Measurements from ENCODE around the gene GDF15.

Gene GDF15

GRCh38 chr19:18428787-18429674 lies 43.1 kb downstream of the GDF15 start:
- in situ Hi-C loops (cut with MboI; ENCODE audit: low sequenced_read_pairs), result no loop called here

GRCh38 chr19:18429717-18430416 lies 43.9 kb downstream of the GDF15 start:
- in situ Hi-C loops (cut with MboI; ENCODE audit: low sequenced_read_pairs), result no loop called here

GRCh38 chr19:18430417-18431144 lies 44.6 kb downstream of the GDF15 start:
- in situ Hi-C loops (cut with MboI; ENCODE audit: low sequenced_read_pairs), result no loop called here

GRCh38 chr19:18431351-18432197 lies 45.6 kb downstream of the GDF15 start:
- in situ Hi-C loops (cut with MboI; ENCODE audit: low sequenced_read_pairs), result no loop called here

GRCh38 chr19:18432275-18433014 lies 46.5 kb downstream of the GDF15 start:
- in situ Hi-C loops (cut with MboI; ENCODE audit: low sequenced_read_pairs), result no loop called here

- in situ Hi-C loops (cut with MboI; ENCODE audit: low sequenced_read_pairs), result no loop called here
Measured at GRCh38 chr19:18433015-18433691, 47.2 kb downstream of the GDF15 start.

- in situ Hi-C loops (cut with MboI; ENCODE audit: low sequenced_read_pairs), result no loop called here
Measured at GRCh38 chr19:18433735-18434398, 47.9 kb downstream of the GDF15 start.

- in situ Hi-C loops (cut with MboI; ENCODE audit: low sequenced_read_pairs), result no loop called here
Measured at GRCh38 chr19:18434411-18435175, 48.6 kb downstream of the GDF15 start.

GRCh38 chr19:18435178-18435841 lies 49.4 kb downstream of the GDF15 start:
- in situ Hi-C loops (cut with MboI; ENCODE audit: low sequenced_read_pairs), result no loop called here

- in situ Hi-C loops (cut with MboI; ENCODE audit: low sequenced_read_pairs), result no loop called here
Measured at GRCh38 chr19:18435842-18436670, 50.1 kb downstream of the GDF15 start.

- in situ Hi-C loops (cut with MboI; ENCODE audit: low sequenced_read_pairs), result no loop called here
Measured at GRCh38 chr19:18436671-18437490, 50.9 kb downstream of the GDF15 start.

- in situ Hi-C loops (cut with MboI; ENCODE audit: low sequenced_read_pairs), result no loop called here
Measured at GRCh38 chr19:18437491-18438330, 51.8 kb downstream of the GDF15 start, which contains the start of gene ISYNA1. ISYNA1 (minus strand) TSS chr19:18438133; CDS start chr19:18437979, 154 bp downstream.

- in situ Hi-C loops (cut with MboI; ENCODE audit: low sequenced_read_pairs), result no loop called here
Measured at GRCh38 chr19:18438331-18439024, 52.5 kb downstream of the GDF15 start.

All from HL-60/S4 treated with retinoic acid at 250 ng/mL for 4 days and 3 days (cell line).